RPMI7951 (cell line): ENCODE data around the gene TMX3. TPM values are rescaled to one million over a fixed set of nuclear protein-coding genes. Genes with fewer than 3 reads are reported as not detected.

Experiments used
- DNase-seq: peaks from one replicate; pipeline ENCODE4 v3.0.0-alpha.2; 2012; ENCODE audit warnings: low read depth
- total RNA-seq: library from RNA; depleted of rRNA; stranded (reverse); fragments of >200 nt; shearing (Covaris generic); gene quantifications from 2 replicates; pipeline ENCODE4 v1.2.3, GENCODE V29; 2014; rRNA removed

The TMX3 gene, protein sequence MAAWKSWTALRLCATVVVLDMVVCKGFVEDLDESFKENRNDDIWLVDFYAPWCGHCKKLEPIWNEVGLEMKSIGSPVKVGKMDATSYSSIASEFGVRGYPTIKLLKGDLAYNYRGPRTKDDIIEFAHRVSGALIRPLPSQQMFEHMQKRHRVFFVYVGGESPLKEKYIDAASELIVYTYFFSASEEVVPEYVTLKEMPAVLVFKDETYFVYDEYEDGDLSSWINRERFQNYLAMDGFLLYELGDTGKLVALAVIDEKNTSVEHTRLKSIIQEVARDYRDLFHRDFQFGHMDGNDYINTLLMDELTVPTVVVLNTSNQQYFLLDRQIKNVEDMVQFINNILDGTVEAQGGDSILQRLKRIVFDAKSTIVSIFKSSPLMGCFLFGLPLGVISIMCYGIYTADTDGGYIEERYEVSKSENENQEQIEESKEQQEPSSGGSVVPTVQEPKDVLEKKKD
- total RNA-seq = 47.6 and 58.0 TPM in 2 replicates

DNA sequence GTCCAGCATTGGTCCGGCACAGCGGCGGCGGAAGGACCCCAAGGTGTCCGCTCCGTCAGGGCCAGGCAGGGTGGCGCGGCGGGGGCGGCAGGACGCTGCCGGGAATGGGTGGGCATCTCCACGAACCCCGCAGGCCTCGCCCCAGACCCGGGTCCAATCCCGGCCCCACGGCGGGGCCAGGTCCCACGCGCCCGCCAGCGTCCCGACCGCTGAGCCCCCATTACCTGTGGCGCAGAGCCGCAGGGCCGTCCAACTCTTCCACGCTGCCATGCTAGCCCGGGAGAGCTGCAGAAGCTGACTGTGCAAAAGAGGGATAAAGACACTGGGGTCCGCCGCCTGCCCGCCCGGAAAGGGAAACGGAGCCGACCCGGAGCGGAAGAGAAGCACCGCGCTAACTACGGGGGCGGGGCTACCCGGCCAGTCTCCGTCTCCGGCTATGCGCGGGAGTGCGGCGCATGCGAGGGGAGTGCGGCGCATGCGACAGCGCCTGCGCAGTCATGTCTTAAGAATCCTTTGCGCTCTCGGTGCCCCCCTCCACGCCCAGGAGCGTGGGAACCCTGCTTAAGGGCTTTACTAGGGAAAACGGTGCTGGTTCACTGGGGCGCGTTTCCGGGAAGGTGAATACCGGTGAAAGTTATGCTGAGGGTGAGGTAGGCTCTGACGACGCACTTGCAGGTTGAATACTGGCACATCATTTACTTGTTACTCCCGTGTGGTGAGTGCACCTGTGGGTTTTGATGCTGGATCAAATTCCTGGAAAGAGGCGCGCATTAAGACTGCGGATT, at the start of gene TMX3:
Gene TMX3 (minus strand): TSS at position 397 of the 785 bp plus-strand sequence. CDS start 127 bp downstream, at position 270.
- DNase-seq = peak; percentile 87

DNA sequence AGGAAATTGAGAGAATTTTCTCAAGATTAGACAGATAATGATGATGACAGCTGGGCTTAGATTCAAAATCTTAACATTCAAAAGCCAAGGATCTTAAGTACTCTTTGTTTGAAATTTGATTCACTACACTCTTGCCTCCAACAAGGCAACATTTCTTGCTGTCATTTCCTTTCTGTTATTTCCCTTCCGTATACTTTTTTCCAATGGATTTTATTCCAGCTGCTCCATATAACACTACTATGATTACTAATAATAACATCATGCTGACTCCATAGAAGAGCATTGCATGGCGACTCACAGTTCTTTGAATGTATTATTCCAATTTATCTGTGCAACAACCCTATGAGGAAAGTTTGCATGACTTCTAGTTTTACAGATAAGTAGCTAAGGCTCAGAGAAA, 49.1 kb upstream of the TMX3 start:
- DNase-seq = no peak

DNA sequence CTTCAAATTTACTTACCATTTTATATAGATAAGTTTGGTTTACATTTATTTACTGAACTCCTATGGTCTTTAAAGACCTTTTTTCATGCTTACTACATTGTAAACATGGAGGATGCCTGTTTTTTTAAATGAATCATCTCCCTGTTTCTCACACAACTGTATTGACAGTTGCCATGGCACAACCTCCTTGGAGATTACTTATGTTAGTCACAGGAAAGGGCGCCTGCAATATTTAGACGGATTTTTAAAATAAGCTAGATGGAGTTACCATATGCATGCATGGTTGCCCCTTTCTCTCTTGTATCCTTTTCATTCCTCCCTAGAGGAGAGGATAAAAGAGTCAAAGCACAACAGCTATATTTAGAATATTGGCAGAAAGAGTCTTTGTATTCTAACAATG, 48.2 kb upstream of the TMX3 start:
- peak; percentile 68 for DNase-seq

DNA sequence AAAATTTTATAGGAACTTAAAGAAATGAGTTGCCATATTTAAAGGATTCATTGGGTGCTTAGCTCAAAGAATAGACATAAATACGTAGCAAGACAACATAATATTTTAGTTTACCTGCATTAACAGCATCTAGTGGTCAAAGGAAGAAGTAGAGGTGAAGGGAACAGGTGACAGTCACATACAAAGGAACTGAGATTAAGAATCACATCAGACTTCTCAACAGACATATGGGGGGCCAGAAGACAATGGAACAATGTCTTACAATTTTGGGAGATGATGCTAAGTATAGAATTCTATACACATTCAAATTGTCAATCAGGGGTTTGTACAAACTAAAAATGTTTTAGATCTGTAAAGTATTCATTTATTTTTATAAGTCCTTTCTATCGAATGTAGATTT, 44.4 kb upstream of the TMX3 start:
- no peak for DNase-seq

DNA sequence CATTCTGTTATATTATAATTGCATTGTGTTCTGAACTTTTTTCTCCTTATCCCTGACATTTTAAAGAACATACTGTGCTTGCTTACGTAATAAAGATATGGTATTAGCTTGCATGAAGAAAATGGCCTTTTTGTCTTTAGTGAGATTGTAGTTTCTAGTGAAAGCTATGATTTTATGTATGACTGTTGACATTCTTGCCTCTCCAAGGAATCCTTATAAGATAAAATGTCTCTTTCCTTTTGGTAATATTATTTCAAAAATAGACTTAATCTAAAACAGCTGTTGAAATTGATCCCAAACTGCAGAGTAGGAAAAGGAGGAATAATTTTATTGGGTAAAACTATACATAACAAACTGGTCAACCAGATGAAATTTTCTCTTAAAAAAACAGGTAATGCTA, 42.2 kb upstream of the TMX3 start:
- no peak for DNase-seq

DNA sequence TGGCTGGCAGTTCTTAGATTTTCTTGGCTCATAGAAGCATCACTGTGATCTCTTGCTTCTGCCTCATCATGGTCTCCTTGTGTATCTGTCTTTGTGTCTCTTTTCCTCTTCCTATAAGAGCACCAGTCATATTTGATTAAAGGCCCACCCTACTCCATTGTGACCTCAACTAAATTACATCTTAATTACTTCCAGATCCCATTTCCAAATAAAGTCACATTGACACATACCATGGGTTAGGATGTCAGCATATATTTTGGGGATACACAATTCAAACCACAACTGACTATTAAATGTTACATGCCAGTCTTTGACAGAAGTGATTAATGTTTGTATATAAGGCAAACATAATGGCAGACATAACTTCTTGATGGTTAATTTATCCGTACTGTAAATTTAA, 27.3 kb upstream of the TMX3 start:
- DNase-seq = peak; percentile 33

DNA sequence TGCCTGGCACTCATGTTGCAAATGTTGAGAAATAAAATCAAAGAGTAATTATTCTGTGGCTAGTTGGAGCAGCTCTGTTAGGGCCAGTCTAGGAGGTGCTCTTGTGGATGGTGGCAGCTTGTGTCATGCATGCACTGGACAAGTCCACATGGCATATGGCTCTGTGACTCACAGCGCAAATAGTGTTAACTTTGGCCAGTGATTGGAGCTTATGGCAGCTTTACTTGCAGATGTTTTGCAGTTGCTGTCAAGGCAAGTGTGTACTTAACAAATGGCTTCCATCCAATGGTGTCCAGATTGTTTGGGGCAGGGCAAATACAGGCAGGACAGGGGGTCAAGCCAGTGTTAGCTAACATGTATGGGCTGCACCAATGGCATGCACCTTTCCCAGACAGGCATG, 26.1 kb upstream of the TMX3 start:
- DNase-seq = peak; percentile 31

DNA sequence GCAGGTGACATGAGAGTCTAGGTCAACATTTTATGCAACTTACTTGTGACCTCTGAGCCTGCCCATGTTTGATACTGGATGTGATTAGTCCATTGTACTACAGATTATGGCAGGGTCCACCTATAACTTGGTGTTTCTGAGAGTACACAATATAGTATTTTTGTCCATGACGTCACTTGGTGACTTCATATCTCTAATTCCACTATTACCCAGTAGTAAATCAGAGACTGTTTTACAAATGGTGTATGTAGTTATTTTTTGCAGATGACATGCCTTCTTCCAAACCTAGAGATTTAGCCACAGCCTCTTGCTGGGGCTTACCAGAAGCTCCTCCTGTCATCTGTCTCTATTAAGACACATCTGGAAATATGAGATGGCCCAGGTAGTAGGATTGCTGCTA, 24.6 kb upstream of the TMX3 start:
- no peak for DNase-seq

DNA sequence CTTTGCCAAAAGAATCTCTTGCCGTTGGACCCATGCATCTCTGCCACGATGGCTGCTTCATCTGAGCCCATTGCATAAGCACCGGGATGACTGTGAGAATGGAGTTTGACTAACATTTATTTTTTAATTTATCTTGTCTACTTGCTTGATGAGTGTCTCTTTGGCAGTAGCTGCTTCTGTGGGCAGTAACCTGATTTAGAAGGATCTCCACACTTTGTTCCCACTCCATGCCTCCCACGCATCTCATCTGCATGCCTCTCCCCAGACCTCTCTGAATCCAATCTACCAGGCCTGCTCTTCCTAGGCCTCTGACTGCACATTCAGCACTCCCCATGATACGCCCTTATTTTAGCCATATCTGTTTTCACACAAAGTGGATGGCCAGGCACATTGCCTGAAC, 23.7 kb upstream of the TMX3 start:
- no peak for DNase-seq

DNA sequence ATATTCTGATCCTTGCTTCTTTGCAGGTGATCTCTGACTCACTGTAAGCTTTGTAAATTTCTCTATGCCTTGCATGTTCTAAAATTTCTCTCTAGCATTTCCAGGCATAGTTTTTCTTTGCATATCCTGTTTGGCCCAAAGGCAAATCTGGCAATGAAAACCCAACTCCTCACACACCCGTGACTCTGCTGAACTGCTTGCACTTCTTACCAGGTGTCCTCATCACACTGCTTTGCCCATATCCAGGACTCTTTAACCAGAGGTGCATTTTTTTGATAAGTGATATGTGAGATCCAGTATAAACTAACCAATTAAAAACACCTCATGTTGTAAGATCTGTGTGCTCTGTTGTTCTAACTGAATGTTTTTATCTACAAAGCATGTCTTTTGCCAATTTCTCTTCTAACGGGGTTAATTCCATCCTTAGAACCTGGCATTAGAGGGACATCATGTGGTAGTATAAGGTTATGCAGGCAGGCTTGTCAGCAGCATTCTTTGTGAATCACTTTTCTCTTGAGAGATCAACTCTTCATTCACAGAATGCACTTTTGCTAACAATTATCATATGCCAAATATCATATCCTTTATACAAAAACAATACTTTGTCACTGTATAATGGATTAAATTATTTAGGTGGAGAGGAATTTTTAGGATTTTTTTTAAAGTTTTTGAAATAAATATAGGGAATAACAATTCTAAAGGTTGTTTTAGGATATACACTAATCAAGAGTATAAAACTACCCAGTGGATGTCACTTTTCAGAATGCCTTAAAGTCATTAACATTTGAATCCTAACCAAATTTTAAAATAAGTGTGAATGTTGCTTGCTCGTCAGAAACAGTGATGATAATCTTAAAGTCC, 20.8 kb upstream of the TMX3 start:
- DNase-seq = peak; percentile 49

DNA sequence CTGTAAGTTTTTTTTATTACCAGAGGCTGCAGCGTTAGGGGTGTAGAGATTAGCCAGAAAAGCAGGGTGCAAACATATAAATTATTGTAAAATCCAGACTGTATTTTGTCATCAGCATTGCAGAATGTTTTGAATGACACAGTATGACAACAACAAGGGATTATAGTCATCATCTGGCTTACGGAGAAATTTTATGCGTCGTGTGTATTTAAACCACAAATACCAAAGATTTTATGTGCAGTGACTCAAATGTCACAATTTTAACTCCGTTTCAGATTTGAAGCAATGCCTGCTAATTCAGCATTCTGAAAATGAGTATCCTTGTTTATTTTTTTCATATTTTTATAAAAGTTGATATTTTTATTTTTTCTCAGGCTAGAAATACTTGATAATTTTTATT, 19.4 kb upstream of the TMX3 start:
- peak; percentile 21 for DNase-seq

DNA sequence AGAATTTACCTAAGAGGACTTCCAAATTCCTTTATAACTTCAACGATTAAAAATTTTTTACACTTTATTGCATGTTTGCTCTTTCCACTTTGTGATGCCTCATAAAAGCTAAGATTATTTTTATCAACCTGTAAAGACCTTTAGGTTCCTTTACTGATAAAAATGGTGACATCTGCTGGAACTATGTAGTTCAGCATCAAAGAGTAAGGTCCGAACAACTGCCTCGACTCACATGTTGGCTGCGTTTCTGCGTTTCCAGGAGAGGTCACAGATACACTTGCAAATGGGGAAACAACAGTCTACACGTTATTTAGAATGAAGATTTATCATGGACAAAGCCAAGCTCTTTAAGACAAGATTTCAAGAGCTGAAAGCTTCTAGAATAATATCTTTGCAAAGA, 18.8 kb upstream of the TMX3 start:
- DNase-seq = peak; percentile 17

DNA sequence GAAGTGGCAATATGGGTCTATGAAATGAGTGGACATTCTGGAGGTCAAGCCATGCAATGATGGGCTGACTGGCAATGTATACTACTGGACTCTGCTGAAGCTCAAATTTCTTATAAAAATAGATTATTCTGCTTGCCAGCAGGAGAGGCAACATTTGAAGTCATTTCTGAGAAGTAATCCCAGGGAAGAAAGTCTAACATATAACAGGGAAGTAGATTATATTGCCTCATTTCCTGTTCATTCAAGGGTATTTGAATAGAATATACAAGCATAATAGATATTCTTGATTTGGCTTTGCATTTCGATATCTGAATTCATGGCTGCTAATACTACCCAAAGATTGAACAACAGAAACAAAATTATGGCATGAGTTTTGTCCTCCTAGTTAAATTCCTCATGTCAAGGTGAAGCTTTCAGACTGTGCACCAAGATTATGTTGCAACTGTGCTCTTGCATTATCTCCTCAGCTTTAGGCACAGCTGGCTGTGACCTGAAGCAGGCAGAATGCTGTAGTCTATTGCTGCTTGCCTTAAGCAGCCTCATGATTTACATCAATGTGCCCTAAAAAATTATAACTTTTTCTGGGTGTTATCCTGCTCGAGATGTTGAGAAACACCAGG, 13.3 kb upstream of the TMX3 start:
- DNase-seq = no peak

DNA sequence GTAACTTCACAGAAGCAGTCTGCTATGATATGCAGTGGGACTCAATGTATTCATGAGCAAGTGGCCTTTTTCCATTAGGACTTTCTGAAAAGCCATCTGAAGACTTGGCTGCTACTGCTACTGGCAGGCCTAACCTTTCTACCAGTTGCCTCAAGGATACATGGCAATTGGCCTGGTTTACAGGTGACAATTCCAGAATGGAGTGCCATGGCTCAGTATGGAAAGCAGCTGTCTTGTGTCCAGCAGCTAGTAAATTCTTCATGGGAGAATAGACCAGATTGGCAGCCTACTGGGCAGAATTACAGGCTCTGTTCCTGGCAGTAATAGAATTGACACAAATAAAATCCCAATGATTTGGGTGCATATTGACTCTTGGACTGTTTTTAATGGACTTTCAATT, 12.6 kb upstream of the TMX3 start:
- DNase-seq = no peak

DNA sequence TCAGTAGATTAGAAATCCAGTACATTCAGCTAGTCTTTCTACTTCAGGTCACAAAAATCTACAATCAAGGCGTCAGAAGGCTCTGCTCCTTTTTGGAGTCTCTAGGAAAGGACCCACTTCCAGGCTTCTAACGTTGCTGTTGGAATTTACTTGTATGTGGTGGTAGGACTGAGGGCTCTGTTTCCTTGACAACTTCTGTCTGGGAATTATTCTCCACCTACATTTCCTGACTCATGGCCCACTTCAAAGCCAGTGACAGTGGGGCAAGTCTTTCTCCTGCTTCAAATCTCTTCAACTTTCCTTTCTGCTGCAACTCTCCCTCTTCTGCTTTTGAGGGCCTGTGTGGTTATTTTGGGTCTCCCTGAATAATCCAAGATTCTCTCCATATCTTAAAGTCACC, 10.4 kb upstream of the TMX3 start:
- DNase-seq = peak; percentile 33

DNA sequence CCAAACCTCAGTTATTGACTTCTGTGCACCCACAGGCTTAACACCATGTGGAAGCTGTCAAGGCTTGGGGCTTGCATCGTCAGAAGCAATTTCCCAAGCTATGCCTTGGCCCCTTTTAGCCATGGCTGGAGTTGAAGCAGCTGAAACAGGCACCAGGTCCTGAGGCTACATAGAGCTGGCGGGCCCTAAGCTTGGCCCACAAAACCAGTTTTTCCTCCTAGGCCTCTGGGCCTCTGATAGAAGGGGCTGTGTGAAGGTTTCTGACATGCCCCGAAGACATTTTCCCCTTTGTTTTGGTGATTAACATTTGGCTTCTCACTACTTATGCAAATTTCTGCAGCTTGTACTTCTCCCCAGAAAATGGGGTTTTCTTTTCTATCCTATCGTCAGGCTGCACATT, 9.1 kb upstream of the TMX3 start:
- no peak for DNase-seq

DNA sequence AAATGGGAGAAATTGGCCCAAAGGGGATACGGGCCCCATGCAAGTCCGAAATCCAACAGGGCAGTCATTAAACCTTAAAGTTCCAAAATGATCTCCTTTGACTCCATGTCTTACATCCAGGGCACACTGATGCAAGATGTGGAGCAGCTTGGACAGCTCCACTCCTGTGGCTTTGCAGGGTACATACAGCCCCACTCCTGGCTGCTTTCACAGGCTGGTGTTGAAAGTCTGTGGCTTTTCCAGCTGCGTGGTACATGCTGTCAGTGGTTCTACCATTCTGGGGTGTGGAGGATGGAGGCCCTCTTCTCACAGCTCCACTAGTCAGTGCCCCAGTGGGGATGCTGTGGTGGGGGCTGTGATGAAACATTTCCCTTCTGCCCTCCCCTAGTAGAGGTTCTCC, 8.6 kb upstream of the TMX3 start:
- DNase-seq = no peak

DNA sequence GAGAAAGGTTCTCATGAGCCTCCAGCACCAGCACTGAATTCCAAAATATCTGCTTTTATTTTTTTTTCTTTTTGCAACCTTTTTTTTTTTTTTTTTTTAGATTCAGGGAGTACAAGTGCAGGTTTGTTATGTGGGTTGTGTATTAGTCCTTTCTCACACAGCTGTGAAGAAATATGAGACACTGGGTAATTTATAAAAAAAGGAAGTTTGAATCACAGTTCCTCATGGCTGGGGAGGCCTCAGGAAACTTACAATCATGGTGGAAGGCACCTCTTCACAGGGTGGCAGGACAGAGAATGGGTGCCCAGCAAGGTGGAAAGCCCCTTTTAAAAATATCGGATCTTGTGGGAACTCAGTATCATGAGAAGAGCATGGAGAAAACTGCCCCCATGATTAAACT, 7.9 kb upstream of the TMX3 start:
- no peak for DNase-seq

DNA sequence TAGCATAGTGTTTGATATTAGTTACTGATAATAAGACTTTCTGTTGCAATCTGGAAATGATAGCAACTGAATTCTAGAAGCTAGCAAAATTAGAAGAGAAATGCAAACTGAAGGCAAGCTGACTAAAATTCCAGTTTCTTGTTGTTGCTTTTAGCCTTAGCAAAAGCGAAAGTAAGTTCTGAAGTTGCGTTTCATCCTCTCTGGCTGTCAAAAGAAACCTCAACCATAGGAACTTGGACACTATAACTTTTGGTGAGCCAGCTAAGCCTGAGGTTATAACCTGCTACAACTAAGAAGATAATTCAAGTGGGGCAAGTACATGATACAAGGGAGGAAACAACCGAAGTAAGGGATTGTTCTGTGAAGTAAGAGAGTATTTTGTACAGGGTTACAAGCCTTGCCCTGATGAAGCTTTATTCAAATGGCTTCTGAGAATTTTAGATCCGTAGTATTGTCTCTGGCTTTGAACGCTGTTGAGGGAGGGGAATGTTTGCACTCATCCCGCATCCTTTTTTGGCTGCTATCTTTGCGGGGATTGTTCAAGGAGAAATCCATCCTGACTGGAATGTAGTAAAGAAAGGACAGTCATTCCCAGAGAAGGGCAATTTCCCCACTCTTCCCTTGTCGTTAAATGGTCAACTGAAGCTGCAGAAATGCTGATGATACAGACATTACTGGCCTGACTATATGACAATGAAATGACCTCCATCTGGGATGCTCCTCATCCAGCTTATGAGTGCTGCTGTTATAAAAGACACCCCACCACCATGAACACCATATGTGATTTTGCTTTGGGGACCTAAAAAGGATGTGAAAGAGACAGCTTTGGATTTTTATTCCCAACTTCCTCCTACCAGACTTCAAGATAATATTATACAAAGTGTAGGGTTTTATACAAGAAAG, 7.0 kb upstream of the TMX3 start:
- peak; percentile 49 for DNase-seq

DNA sequence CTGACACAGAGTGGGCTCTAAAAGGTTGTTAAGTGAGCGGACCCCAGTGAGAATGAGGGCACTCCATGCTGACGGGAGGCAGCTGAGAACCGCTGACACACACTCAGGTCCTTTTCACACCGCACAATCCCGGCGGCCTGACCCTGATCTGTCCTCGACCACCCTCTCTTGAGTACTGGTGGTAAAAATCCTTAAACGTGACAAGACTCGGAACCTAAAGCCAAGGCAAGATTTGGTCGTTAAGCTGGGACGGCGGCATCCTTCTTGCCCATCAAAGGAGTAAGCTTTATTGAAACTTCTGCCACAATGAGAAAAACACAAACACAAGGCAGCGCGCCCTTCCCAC, 569 bp downstream of the TMX3 start:
- peak; percentile 15 for DNase-seq

DNA sequence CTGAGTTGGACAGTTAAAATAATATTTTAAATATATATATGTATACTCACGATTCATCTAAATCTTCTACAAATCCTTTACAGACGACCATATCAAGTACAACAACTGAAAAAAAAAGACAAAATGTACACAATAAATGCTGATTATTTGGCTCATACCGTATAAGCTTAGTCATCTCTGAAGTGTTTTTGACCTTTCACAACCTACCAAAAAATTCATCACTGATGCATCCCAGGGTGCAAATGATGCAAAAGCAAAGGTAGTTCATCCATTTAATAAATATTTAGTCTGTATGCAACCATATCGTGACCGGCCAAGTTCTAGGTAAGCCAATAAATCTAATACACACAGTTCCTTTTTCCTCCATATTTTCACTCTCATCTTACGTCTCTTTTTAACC, 1.1 kb downstream of the TMX3 start:
- DNase-seq = no peak
